HG02970 (cell line): ENCODE measurements around the gene FTCD.
"Not testable (repeated sequence)": the region's sequence is repeated elsewhere in the genome, so short reads cannot be mapped to it uniquely, and the experiment has no call there.

ENCODE experiments used
- ATAC-seq: cut with Tn5 transposase; IDR thresholded peaks from one replicate; pipeline ENCODE4 v1.9.1; 2021; ENCODE audit warnings: mild to moderate bottlenecking, moderate library complexity, moderate number of reproducible peaks; ENCODE audit not compliant: unreplicated experiment, low FRiP score

FTCD gene

GRCh38 chr21:46188226-46189212, 33.1 kb upstream of the FTCD start:
- ATAC-seq = no peak

- ATAC-seq = no peak
Measured at GRCh38 chr21:46187814-46188213, 32.4 kb upstream of the FTCD start.

- ATAC-seq = no peak
Measured at GRCh38 chr21:46187261-46187660, 31.9 kb upstream of the FTCD start.

GRCh38 chr21:46185716-46186115, 30.3 kb upstream of the FTCD start:
- no peak for ATAC-seq

GRCh38 chr21:46184625-46185555, 29.5 kb upstream of the FTCD start:
- ATAC-seq = no peak

GRCh38 chr21:46183910-46184624, 28.7 kb upstream of the FTCD start, which contains the start of gene SPATC1L:
Gene SPATC1L (minus strand): TSS chr21:46184459. CDS start chr21:46182816, 1,643 bp downstream.
- ATAC-seq = no peak

- not testable (repeated sequence) for ATAC-seq
Measured at GRCh38 chr21:46183337-46183909, 28.0 kb upstream of the FTCD start.

- no peak for ATAC-seq
Measured at GRCh38 chr21:46182548-46183336, 27.4 kb upstream of the FTCD start.

GRCh38 chr21:46181953-46182547, 26.7 kb upstream of the FTCD start:
- ATAC-seq = no peak

GRCh38 chr21:46181436-46181835, 26.1 kb upstream of the FTCD start:
- no peak for ATAC-seq

GRCh38 chr21:46180778-46181391, 25.5 kb upstream of the FTCD start:
- no peak for ATAC-seq

GRCh38 chr21:46180079-46180722, 24.8 kb upstream of the FTCD start:
- ATAC-seq = no peak

GRCh38 chr21:46179708-46180078, 24.3 kb upstream of the FTCD start:
- no peak for ATAC-seq

GRCh38 chr21:46178961-46179360, 23.6 kb upstream of the FTCD start:
- no peak for ATAC-seq

GRCh38 chr21:46176443-46177129, 21.2 kb upstream of the FTCD start:
- ATAC-seq = not testable (repeated sequence)

GRCh38 chr21:46173573-46173972, 18.2 kb upstream of the FTCD start:
- ATAC-seq = no peak

GRCh38 chr21:46172863-46173528, 17.6 kb upstream of the FTCD start:
- no peak for ATAC-seq
